Adrenal gland (tissue), 5 donors: ENCODE measurements around the gene CCL19.

ENCODE experiments used
- CTCF ChIP-seq, 6 experiments: fragments of 450-650 bp in 4 of 6; fragments of 200-600 bp in 2 of 6; sonication (generic) in 1 of 6; IDR thresholded peaks; 1 replicate in 5 of 6; 2 replicates in 1 of 6; pipeline versions ENCODE4 v1.5.1 to v1.8.0; 2016 to 2021; ENCODE audit warnings: antibody characterized with exemption in 6 of 6, mild to moderate bottlenecking in 2 of 6, moderate library complexity in 1 of 6
- POLR2A ChIP-seq, 2 donors: fragments of 450-650 bp; IDR thresholded peaks; one replicate each; pipeline ENCODE4 v1.6.1; 2017; ENCODE audit warnings: antibody characterized with exemption in 2 of 2, mild to moderate bottlenecking in 2 of 2, moderate library complexity in 1 of 2
- donor health status: DM: no; HTN: no; CAD: no.

DNA sequence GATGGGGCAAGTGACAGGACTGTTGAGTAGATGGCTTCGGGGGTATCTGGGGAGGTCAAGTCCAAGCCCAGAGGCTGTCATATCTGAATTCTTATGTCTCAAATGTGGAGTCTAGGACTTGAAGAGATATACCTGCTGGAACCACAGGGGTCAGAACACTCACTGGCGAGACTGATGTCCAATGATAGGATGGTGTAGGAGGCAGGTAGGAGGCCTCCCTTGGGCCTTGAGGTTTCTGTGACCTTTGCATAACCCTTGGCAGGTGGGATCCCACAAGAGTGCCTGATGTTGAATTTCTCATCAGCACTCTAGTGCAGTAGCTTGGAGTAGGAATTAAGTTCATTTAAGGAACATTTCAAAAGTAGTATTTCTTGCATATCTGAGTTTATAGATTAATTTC, 16.1 kb upstream of the CCL19 start:
- TF ChIP-seq CTCF (IDR thresholded peaks at IDR 0.05) (no peak), POLR2A (IDR thresholded peaks at IDR 0.05) (no peak)
